ENCODE results near the gene STK11IP.
"Not testable (repeated sequence)": the region's sequence is repeated elsewhere in the genome, so short reads cannot be mapped to it uniquely, and the experiment has no call there.

Gene STK11IP

GRCh38 chr2:219642069-219642454 lies 44.4 kb downstream of the STK11IP start:
- Mint-ChIP-seq H3K27me3 (peaks cover 3% of the 10 kb centered on the region), H3K4me3 (no peak overlapping the region), H3K4me1 (peaks cover 6% of the 10 kb centered on the region), H3K36me3 (no peaks in the 10 kb centered on the region), H3K9me3 (no peaks in the 10 kb centered on the region), H3K27ac (no peak overlapping the region)

- H3K4me1 Mint-ChIP-seq, result peaks cover 6% of the 10 kb centered on the region
- H3K4me3 Mint-ChIP-seq, result no peak overlapping the region
- no peaks in the 10 kb centered on the region for H3K9me3 Mint-ChIP-seq
- H3K27me3 Mint-ChIP-seq, result peaks cover 2% of the 10 kb centered on the region
- no peak overlapping the region for H3K27ac Mint-ChIP-seq
- H3K36me3 Mint-ChIP-seq, result no peaks in the 10 kb centered on the region
Observed at GRCh38 chr2:219642465-219643083, 44.9 kb downstream of the STK11IP start.

- Mint-ChIP-seq H3K9me3 (no peaks in the 10 kb centered on the region), H3K36me3 (no peaks in the 10 kb centered on the region), H3K27ac (no peak overlapping the region), H3K27me3 (peaks cover 2% of the 10 kb centered on the region), H3K4me3 (no peak overlapping the region), H3K4me1 (peaks cover 6% of the 10 kb centered on the region)
Observed at GRCh38 chr2:219643084-219643473, 45.4 kb downstream of the STK11IP start.

- Mint-ChIP-seq H3K4me1 (peaks cover 6% of the 10 kb centered on the region), H3K9me3 (no peaks in the 10 kb centered on the region), H3K27ac (no peak overlapping the region), H3K36me3 (no peaks in the 10 kb centered on the region), H3K4me3 (no peak overlapping the region), H3K27me3 (peaks cover 3% of the 10 kb centered on the region)
Observed at GRCh38 chr2:219643788-219644398, 46.2 kb downstream of the STK11IP start.

- peaks cover 6% of the 10 kb centered on the region for H3K27me3 Mint-ChIP-seq
- H3K36me3 Mint-ChIP-seq, result no peaks in the 10 kb centered on the region
- no peak overlapping the region for H3K27ac Mint-ChIP-seq
Observed at GRCh38 chr2:219644801-219645480, 47.3 kb downstream of the STK11IP start.

GRCh38 chr2:219645631-219646527 lies 48.2 kb downstream of the STK11IP start:
- Mint-ChIP-seq H3K9me3 (no peaks in the 10 kb centered on the region), H3K27ac (no peak overlapping the region), H3K27me3 (peaks cover 6% of the 10 kb centered on the region), H3K4me1 (peaks cover 6% of the 10 kb centered on the region), H3K4me3 (no peak overlapping the region), H3K36me3 (no peaks in the 10 kb centered on the region)

More at GRCh38 chr2:219644801-219645480, 47.3 kb downstream of the STK11IP start:
- Mint-ChIP-seq H3K4me1 (peaks cover 6% of the 10 kb centered on the region), H3K4me3 (no peak overlapping the region), H3K9me3 (no peaks in the 10 kb centered on the region)

GRCh38 chr2:219648176-219648575 lies 50.5 kb downstream of the STK11IP start:
- Mint-ChIP-seq H3K4me3 (no peak overlapping the region), H3K27me3 (peaks cover 10% of the 10 kb centered on the region), H3K27ac (no peak overlapping the region), H3K4me1 (no peaks in the 10 kb centered on the region), H3K36me3 (no peaks in the 10 kb centered on the region), H3K9me3 (no peaks in the 10 kb centered on the region)

- Mint-ChIP-seq H3K27me3 (peaks cover 15% of the 10 kb centered on the region), H3K36me3 (no peaks in the 10 kb centered on the region), H3K4me1 (no peaks in the 10 kb centered on the region), H3K27ac (no peak overlapping the region), H3K4me3 (no peak overlapping the region), H3K9me3 (no peaks in the 10 kb centered on the region)
Observed at GRCh38 chr2:219648963-219649362, 51.3 kb downstream of the STK11IP start.

- no peak overlapping the region for H3K4me3 Mint-ChIP-seq
- no peaks in the 10 kb centered on the region for H3K36me3 Mint-ChIP-seq
- no peaks in the 10 kb centered on the region for H3K9me3 Mint-ChIP-seq
- H3K27me3 Mint-ChIP-seq, result peaks cover 19% of the 10 kb centered on the region
- H3K4me1 Mint-ChIP-seq, result no peaks in the 10 kb centered on the region
- no peak overlapping the region for H3K27ac Mint-ChIP-seq
Observed at GRCh38 chr2:219650426-219651248, 53.0 kb downstream of the STK11IP start.

- H3K4me1 Mint-ChIP-seq, H3K9me3 Mint-ChIP-seq, H3K36me3 Mint-ChIP-seq, H3K27ac Mint-ChIP-seq, H3K4me3 Mint-ChIP-seq: not testable (repeated sequence)
- peaks cover 21% of the 10 kb centered on the region for H3K27me3 Mint-ChIP-seq
Observed at GRCh38 chr2:219651656-219652055, 54.0 kb downstream of the STK11IP start.

- H3K9me3 Mint-ChIP-seq, result peaks cover 4% of the 10 kb centered on the region
- no peak overlapping the region for H3K27ac Mint-ChIP-seq
- peaks cover 26% of the 10 kb centered on the region for H3K27me3 Mint-ChIP-seq
- H3K36me3 Mint-ChIP-seq, result no peaks in the 10 kb centered on the region
- H3K4me1 Mint-ChIP-seq, result no peaks in the 10 kb centered on the region
- H3K4me3 Mint-ChIP-seq, result no peak overlapping the region
Observed at GRCh38 chr2:219656526-219656925, 58.9 kb downstream of the STK11IP start.

- Mint-ChIP-seq H3K27ac (no peak overlapping the region), H3K4me1 (no peaks in the 10 kb centered on the region), H3K36me3 (no peaks in the 10 kb centered on the region), H3K9me3 (peaks cover 4% of the 10 kb centered on the region), H3K4me3 (no peak overlapping the region), H3K27me3 (peaks cover 26% of the 10 kb centered on the region)
Observed at GRCh38 chr2:219658196-219658846, 60.7 kb downstream of the STK11IP start.

- Mint-ChIP-seq H3K9me3 (peaks cover 4% of the 10 kb centered on the region), H3K4me1 (no peaks in the 10 kb centered on the region), H3K4me3 (no peak overlapping the region), H3K36me3 (no peaks in the 10 kb centered on the region), H3K27ac (no peak overlapping the region), H3K27me3 (peaks cover 21% of the 10 kb centered on the region)
Observed at GRCh38 chr2:219658874-219659273, 61.2 kb downstream of the STK11IP start.

GRCh38 chr2:219661197-219661954 lies 63.7 kb downstream of the STK11IP start:
- no peaks in the 10 kb centered on the region for H3K36me3 Mint-ChIP-seq
- H3K4me1 Mint-ChIP-seq, result no peaks in the 10 kb centered on the region
- H3K27ac Mint-ChIP-seq, result no peak overlapping the region
- H3K27me3 Mint-ChIP-seq, result peaks cover 15% of the 10 kb centered on the region
- H3K4me3 Mint-ChIP-seq, result no peak overlapping the region
- H3K9me3 Mint-ChIP-seq, result peaks cover 4% of the 10 kb centered on the region

All from activated naive CD4-positive, alpha-beta T cell treated with anti-CD3 and anti-CD28 coated beads, Interleukin-2, amount 50 U/mL, for 24 hours (primary cell).